ENCODE results near the gene APBA2. TPM values are rescaled to one million over a fixed set of nuclear protein-coding genes. Genes with fewer than 3 reads are reported as not detected.

Gene APBA2
- total RNA-seq, 1 donor from 2014 or later: 26.4 TPM

- peaks cover 9% of the 10 kb centered on the region for H3K4me1 Mint-ChIP-seq (ENCODE audit: low read depth)
- DNase-seq (ENCODE audit: low spot score): peak; percentile 82
- H3K27me3 Mint-ChIP-seq (ENCODE audit: low read depth): peaks cover 8% of the 10 kb centered on the region
- peaks cover 2% of the 10 kb centered on the region for H3K36me3 Mint-ChIP-seq (ENCODE audit: low read depth)
- no peak overlapping the region for H3K27ac Mint-ChIP-seq (ENCODE audit: unreplicated experiment)
- H3K9me3 Mint-ChIP-seq (ENCODE audit: low read depth): no peaks in the 10 kb centered on the region
- no peak overlapping the region for H3K4me3 Mint-ChIP-seq (ENCODE audit: unreplicated experiment)
- TF ChIP-seq CTCF (IDR thresholded peaks at IDR 0.05): no peak
These were observed 240.4 kb downstream of the APBA2 start for GRCh38 chr15:29126208-29126536.

- Mint-ChIP-seq H3K36me3 (ENCODE audit: low read depth) (peaks cover 2% of the 10 kb centered on the region), H3K4me3 (ENCODE audit: unreplicated experiment) (no peak overlapping the region), H3K9me3 (ENCODE audit: low read depth) (no peaks in the 10 kb centered on the region), H3K27me3 (ENCODE audit: low read depth) (peaks cover 8% of the 10 kb centered on the region), H3K27ac (ENCODE audit: unreplicated experiment) (peak overlapping the region; percentile 22), H3K4me1 (ENCODE audit: low read depth) (peaks cover 9% of the 10 kb centered on the region)
- DNase-seq (ENCODE audit: low spot score): peak; percentile 83
- TF ChIP-seq CTCF (IDR thresholded peaks at IDR 0.05): no peak
These were observed 241.2 kb downstream of the APBA2 start for GRCh38 chr15:29126821-29127461.

DNA sequence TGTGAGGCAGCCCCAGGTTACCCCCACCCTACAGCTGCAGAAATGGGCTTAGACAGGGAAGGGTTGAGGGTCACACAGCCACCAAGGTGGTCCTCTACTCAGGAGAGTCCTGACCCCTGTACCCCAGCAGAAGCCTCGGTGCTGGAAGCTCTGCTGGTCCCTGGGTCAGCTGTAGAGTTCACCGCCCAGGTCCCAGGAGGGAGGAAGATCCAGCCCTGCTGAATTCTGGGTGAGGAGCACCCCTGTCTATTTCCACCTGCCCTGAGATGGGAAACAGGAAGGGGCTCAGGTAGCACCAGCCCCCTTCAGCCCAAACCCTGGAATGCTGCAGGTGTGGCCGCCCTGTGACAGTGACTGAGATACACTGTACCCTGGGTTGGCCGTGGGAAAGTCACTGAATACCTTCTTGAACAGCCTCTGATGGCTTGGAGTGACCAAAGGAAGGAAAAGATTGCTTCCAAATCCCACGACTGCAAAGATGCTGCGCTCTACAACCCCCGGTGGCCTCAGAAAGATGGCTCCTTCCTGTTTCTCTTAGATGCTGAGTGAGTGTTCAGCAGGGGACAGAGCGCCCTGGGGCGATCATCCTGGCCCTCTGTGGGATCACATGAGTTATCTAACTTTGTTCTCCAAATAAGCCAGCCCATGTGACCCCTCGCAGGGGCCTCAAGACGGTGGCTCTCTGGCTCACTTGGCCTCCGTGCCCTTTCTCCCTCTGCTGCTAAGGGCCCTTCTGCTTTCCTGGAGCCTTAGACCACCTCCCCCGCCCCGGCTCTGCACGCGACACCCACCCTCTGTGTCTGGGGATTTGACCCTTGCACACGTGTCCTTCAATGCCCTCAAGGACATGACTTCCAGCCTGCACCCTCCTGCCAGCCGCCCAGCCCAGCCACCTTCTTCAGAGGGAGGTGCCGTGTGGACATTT is 242.0 kb downstream of the APBA2 start:
- H3K27me3 Mint-ChIP-seq (ENCODE audit: low read depth): peaks cover 8% of the 10 kb centered on the region
- no peaks in the 10 kb centered on the region for H3K9me3 Mint-ChIP-seq (ENCODE audit: low read depth)
- H3K36me3 Mint-ChIP-seq (ENCODE audit: low read depth): peaks cover 2% of the 10 kb centered on the region
- peaks cover 9% of the 10 kb centered on the region for H3K4me1 Mint-ChIP-seq (ENCODE audit: low read depth)
- no peak overlapping the region for H3K27ac Mint-ChIP-seq (ENCODE audit: unreplicated experiment)
- TF ChIP-seq CTCF (IDR thresholded peaks at IDR 0.05): no peak
- no peak overlapping the region for H3K4me3 Mint-ChIP-seq (ENCODE audit: unreplicated experiment)
- peak; percentile 59 for DNase-seq (ENCODE audit: low spot score)

GRCh38 chr15:29128671-29129070 is 242.9 kb downstream of the APBA2 start:
- Mint-ChIP-seq H3K27ac (ENCODE audit: unreplicated experiment) (no peak overlapping the region), H3K9me3 (ENCODE audit: low read depth) (no peaks in the 10 kb centered on the region), H3K4me3 (ENCODE audit: unreplicated experiment) (no peak overlapping the region), H3K36me3 (ENCODE audit: low read depth) (peaks cover 2% of the 10 kb centered on the region), H3K4me1 (ENCODE audit: low read depth) (peaks cover 9% of the 10 kb centered on the region), H3K27me3 (ENCODE audit: low read depth) (peaks cover 8% of the 10 kb centered on the region)
- DNase-seq (ENCODE audit: low spot score): peak; percentile 64
- no peak for TF ChIP-seq CTCF (IDR thresholded peaks at IDR 0.05)

GRCh38 chr15:29129221-29129620 is 243.4 kb downstream of the APBA2 start:
- peaks cover 2% of the 10 kb centered on the region for H3K36me3 Mint-ChIP-seq (ENCODE audit: low read depth)
- peaks cover 8% of the 10 kb centered on the region for H3K27me3 Mint-ChIP-seq (ENCODE audit: low read depth)
- no peaks in the 10 kb centered on the region for H3K9me3 Mint-ChIP-seq (ENCODE audit: low read depth)
- no peak for TF ChIP-seq CTCF (IDR thresholded peaks at IDR 0.05)
- peaks cover 7% of the 10 kb centered on the region for H3K4me1 Mint-ChIP-seq (ENCODE audit: low read depth)
- DNase-seq (ENCODE audit: low spot score): peak; percentile 39
- H3K27ac Mint-ChIP-seq (ENCODE audit: unreplicated experiment): no peak overlapping the region
- no peak overlapping the region for H3K4me3 Mint-ChIP-seq (ENCODE audit: unreplicated experiment)

All from chondrocyte (in vitro differentiated cells).